ENCODE data around the gene ART1. TPM values are rescaled to one million over a fixed set of nuclear protein-coding genes. Genes with fewer than 3 reads are reported as not detected.

The ART1 gene
- total and polyA plus RNA-seq, 2 donors (not counting 3 experiments of a cell fraction or from before 2014, with no cell fraction given): not detected

GRCh38 chr11:3684129-3684818 is 39.3 kb downstream of the ART1 start:
- Histone ChIP-seq H4K20me1 (replicated peaks; ENCODE audit: control insufficient read depth, extremely low read depth, insufficient read depth, low read length) (no peaks in the 10 kb centered on the region), H3K9me1 (replicated peaks; ENCODE audit: control insufficient read depth, extremely low read depth, insufficient read depth, low read length) (no peaks in the 10 kb centered on the region), H3K79me2 (ENCODE audit: control insufficient read depth, insufficient read depth, low read length) (no peaks in the 10 kb centered on the region), H2AFZ (ENCODE audit: low read depth, low read length) (no peak overlapping the region), H3K4me3 (replicated peaks in 1 of 3; ENCODE audit: insufficient read depth in 1 of 3, low read depth in 1 of 3, low read length in 3 of 3) (no peak overlapping the region), H3K4me2 (ENCODE audit: insufficient read depth, low read length) (no peak overlapping the region), H3K9me3 (replicated peaks; ENCODE audit: control insufficient read depth, insufficient read depth, low read length) (no peaks in the 10 kb centered on the region), H3K9ac (replicated peaks; ENCODE audit: extremely low read depth, insufficient read depth, low read length) (no peak overlapping the region), H3K4me1 (ENCODE audit: control insufficient read depth, extremely low read depth, insufficient read depth, low read length) (no peaks in the 10 kb centered on the region), H3K27me3 (ENCODE audit: control insufficient read depth in 2 of 2, insufficient read depth in 2 of 2, low read length in 2 of 2) (no peaks in the 10 kb centered on the region), H3K27ac (ENCODE audit: insufficient read depth, low read depth, low read length) (no peak overlapping the region), H3K36me3 (ENCODE audit: control insufficient read depth in 2 of 2, extremely low read depth in 1 of 2, insufficient read depth in 2 of 2, low read length in 2 of 2) (peaks cover 32% of the 10 kb centered on the region in 2 experiments)
- intact Hi-C loops (cut with micrococcal nuclease): no loop called here
- TF ChIP-seq MYC (IDR thresholded peaks at IDR 0.05; ENCODE audit: low read depth, low read length) (no peak), EZH2 (IDR thresholded peaks at IDR 0.05; ENCODE audit: borderline replicate concordance, low read depth, low read length, severe bottlenecking) (no peak), POLR2A (IDR thresholded peaks at IDR 0.05; ENCODE audit: low read depth, low read length) (no peak), JUN (IDR thresholded peaks at IDR 0.05; ENCODE audit: borderline replicate concordance, insufficient read depth, insufficient read length, low read depth) (no peak), CTCF (IDR thresholded peaks at IDR 0.05; ENCODE audit: extremely low read depth in 1 of 2, insufficient read depth in 1 of 2, low read depth in 1 of 2, low read length in 2 of 2) (no peak), GATA2 (IDR thresholded peaks at IDR 0.05; ENCODE audit: insufficient read depth, insufficient read length, low read depth, low read length) (no peak), FOS (IDR thresholded peaks at IDR 0.05; ENCODE audit: borderline replicate concordance, insufficient read depth, low read length) (no peak), POLR2AphosphoS5 (IDR thresholded peaks at IDR 0.05; ENCODE audit: insufficient read depth, low read depth, low read length) (no peak), MAX (IDR thresholded peaks at IDR 0.05; ENCODE audit: insufficient read depth, insufficient read length) (no peak)
- DNase-seq (ENCODE audit: low read depth, low spot score) (no peak), FAIRE-seq (no peak)
- CTCF ChIA-PET: interaction anchor here (0.6 kb wide), 2 partner anchors 107 to 373 kb away, joined by 4 read pairs; no protein-coding TSS in a partner anchor
- POLR2A ChIA-PET: no interaction called here
- BruUV-seq (replicated peaks): no TSS peak
- dilution Hi-C loops (cut with MboI; ENCODE audit: extremely low pct_ligation_motif_present, low sequenced_read_pairs): no loop called here

Data from endothelial cell of umbilical vein (primary cell).